Upper lobe of right lung (tissue), 1 donor: Measurements from ENCODE around the gene PACS2. TPM values are rescaled to one million over a fixed set of nuclear protein-coding genes. Genes with fewer than 3 reads are reported as not detected.
A peak's percentile ranks its signal among the peaks of the same experiment; 100 is the strongest.

ENCODE experiments used
- ATAC-seq: fragments of 200-7000 bp; cut with Tn5 transposase; one replicate; pipeline ENCODE4 v1.9.1; 2020; ENCODE audit warnings: mild to moderate bottlenecking, moderate library complexity
- DNase-seq: peaks from one replicate; pipeline ENCODE4 v3.0.0-alpha.2; 2020
- H3K27ac ChIP-seq: fragments of 200-600 bp; one replicate; pipeline ENCODE4 v1.8.0; 2022
- H3K27me3 ChIP-seq: fragments of 200-600 bp; one replicate; pipeline ENCODE4 v1.8.0; 2022; ENCODE audit warnings: mild to moderate bottlenecking
- H3K36me3 ChIP-seq: fragments of 200-600 bp; one replicate; pipeline ENCODE4 v1.8.0; 2022
- H3K4me1 ChIP-seq: fragments of 200-600 bp; one replicate; pipeline ENCODE4 v1.8.0; 2022
- H3K4me3 ChIP-seq: fragments of 200-600 bp; one replicate; pipeline ENCODE4 v1.8.0; 2022; ENCODE audit warnings: mild to moderate bottlenecking
- H3K9me3 ChIP-seq: fragments of 200-600 bp; one replicate; pipeline ENCODE4 v1.8.0; 2022
- intact Hi-C: fragments of 100-400 bp; cut with DNase I; formaldehyde crosslinking; loops from one replicate; pipeline ENCODE4 v1.11.0; 2022
- total RNA-seq: library from RNA; stranded (reverse); fragmentation: NEBNext Ultra II Directional; extraction: Animal tissue kit (Norgen Biotek cat#: 25700); gene quantifications from one replicate; pipeline ENCODE4 v1.2.1, GENCODE V29; 2021
- TF ChIP-seq, protein P1 (sequence below): fragments of 200-600 bp; IDR thresholded peaks from one replicate; pipeline ENCODE4 v1.8.0; 2022; ENCODE audit warnings: antibody characterized with exemption
- donor health status: DM: no; HTN: yes; CAD: no; lungs with severe emphysema.

Gene PACS2
- total RNA-seq, 1 donor from 2014 or later, result 86.6 TPM

DNA sequence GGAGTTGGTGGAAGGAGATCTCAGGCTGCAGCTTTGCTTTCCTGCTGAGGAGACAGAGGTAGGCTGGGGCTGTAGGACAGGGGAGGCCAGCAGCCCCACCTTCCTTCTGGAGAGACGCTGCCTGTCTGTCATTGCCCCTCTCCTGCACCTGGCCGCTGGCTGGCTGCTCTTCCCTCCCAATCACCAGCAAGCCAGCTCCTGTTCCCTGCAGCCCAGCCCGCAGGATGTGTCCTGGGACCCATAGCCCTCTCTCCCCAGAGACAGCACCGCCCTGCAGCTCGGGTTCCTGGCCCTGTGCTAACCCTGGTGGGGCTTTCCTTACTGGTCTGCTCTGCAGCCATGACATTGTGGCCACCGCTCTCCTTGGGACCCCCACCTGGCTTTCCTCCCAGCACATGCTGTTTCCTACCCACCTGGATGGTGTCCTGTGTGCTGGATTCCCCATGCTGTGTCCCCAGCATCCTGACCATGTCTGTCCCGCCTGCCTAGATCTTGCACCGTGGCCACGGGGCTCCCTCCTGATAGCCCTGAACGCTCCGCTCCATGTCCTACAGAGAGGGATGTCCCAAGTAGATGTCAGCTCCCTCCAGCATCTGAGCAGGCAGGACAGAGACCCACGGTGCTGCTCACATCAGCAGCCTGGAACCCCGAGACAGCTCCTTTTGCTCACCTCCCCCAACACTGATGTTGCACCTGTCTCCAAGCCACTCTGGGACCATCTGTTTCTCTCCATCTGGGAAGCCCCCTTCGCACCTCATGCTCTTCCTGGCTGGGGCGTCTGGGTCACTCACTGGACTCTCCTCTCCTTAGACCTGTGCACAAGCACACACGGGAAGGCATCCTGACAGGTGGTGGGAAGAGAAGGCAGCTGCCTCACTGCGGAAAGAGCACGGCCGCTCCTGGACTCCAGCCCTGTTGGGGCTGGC, 104.0 kb downstream of the PACS2 start:
- ATAC-seq (no peak), DNase-seq (no peak)
- Histone ChIP-seq H3K9me3 (no peaks in the 10 kb centered on the region), H3K4me1 (peaks cover 25% of the 10 kb centered on the region), H3K4me3 (peak overlapping the region; percentile 72), H3K36me3 (no peaks in the 10 kb centered on the region), H3K27me3 (no peaks in the 10 kb centered on the region), H3K27ac (no peak overlapping the region)
- intact Hi-C loops, result no loop called here
- TF ChIP-seq, protein P1, sequence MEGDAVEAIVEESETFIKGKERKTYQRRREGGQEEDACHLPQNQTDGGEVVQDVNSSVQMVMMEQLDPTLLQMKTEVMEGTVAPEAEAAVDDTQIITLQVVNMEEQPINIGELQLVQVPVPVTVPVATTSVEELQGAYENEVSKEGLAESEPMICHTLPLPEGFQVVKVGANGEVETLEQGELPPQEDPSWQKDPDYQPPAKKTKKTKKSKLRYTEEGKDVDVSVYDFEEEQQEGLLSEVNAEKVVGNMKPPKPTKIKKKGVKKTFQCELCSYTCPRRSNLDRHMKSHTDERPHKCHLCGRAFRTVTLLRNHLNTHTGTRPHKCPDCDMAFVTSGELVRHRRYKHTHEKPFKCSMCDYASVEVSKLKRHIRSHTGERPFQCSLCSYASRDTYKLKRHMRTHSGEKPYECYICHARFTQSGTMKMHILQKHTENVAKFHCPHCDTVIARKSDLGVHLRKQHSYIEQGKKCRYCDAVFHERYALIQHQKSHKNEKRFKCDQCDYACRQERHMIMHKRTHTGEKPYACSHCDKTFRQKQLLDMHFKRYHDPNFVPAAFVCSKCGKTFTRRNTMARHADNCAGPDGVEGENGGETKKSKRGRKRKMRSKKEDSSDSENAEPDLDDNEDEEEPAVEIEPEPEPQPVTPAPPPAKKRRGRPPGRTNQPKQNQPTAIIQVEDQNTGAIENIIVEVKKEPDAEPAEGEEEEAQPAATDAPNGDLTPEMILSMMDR, result no peak

DNA sequence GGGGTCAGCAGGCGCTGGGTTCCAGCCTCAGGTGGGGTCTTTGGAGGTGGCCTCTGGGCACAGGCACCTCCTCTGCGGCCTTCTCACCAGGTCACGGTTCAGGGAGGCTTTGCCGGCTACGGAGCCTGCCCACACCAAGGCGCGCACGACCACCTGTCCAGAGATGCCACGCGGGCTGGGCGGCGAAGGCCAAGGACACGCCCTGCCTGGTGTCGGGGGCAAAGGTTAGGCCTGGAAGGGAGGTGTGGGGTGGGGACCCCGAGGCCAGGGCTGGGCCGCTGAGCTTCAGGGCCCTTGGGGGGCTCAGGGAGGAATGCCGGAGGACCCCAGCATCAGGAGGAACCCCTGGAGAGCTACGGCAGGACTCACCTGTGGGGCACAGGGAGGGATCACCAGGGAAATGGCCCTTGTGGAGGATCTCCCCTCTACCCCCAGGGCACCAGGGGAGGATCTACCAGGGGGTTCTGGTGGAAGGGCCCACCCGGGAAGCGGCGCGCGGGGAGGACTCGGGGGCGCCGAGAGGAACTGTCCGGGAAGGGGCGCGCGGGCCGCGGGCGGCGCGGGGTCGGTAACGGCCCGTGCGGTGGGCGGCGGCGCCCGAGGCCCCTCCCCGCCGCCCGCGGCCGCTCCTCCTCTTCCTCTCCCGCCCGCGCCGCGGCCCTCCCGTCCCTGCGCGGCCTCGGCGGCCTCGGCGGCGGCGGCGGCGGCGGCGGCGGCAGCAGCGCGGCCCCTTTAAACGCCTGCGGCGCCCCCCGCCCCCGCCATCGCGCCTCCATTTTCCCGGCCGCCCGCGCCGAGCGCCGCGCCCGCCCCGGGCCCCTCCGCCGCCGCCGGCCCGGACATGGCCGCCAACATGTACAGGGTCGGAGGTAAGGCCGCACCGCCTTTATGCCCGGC, 104.9 kb downstream of the PACS2 start, which contains the start of gene MTA1:
Gene MTA1, plus strand, starts transcription at position 633 of the 897 bp plus-strand sequence. Its CDS starts 209 bp downstream, at position 842.
- H3K4me1 ChIP-seq, result peaks cover 25% of the 10 kb centered on the region
- peak within 1 kb of the TSS; percentile 77 for H3K4me3 ChIP-seq
- intact Hi-C loops, result no loop called here
- ATAC-seq (peak; percentile 71), DNase-seq (peak; percentile 75)
- H3K27me3 ChIP-seq, result no peaks in the 10 kb centered on the region
- no peaks in the 10 kb centered on the region for H3K9me3 ChIP-seq
- H3K27ac ChIP-seq, result peak within 1 kb of the TSS; percentile 81
- TF ChIP-seq, protein P1, result no peak
- no peaks in the 10 kb centered on the region for H3K36me3 ChIP-seq

DNA sequence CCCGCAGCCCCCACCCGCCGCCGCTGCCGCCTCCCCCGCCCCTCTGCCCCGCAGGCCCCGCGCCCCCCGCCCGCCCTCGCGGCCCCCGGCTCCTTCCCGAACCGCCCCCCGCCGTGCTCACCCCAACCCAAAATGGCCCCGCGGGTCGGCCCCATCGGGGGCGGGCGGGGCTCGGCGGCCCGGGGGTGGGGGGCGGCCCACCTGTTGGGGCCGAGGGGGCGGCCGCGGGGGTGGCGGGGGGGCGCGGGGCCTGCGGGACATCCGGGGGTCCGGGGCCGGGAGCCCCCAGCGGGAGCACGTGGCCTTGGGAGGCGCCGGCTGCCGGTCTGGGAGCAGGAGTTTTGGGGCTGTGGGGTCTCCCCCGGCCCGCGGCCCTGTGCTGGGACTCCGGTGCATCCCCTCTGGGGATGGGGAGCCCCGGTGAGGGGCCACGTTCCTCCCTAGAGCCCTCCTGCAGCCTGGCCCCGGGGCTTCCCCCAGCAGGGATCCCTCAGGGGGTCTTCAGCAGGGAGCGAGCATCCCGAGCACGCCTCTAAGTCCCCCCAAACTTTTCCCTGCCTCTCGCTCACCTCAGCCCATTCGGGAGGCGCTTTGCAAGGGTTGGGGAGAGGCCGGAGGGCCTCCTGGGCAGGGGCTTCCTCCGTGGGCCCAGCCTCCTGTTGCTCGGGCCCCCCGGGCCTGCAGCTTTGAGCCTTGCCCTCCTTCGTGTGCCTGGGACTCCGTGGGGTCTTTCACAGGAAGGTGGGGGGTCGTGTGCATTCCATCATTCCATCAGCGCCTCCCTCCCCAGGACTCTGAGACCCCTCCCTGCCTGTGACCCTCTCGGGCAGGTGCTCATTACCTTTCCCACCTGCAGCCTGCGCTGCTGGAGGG, 105.8 kb downstream of the PACS2 start:
- TF ChIP-seq, protein P1, result no peak
- no peak for ATAC-seq

DNA sequence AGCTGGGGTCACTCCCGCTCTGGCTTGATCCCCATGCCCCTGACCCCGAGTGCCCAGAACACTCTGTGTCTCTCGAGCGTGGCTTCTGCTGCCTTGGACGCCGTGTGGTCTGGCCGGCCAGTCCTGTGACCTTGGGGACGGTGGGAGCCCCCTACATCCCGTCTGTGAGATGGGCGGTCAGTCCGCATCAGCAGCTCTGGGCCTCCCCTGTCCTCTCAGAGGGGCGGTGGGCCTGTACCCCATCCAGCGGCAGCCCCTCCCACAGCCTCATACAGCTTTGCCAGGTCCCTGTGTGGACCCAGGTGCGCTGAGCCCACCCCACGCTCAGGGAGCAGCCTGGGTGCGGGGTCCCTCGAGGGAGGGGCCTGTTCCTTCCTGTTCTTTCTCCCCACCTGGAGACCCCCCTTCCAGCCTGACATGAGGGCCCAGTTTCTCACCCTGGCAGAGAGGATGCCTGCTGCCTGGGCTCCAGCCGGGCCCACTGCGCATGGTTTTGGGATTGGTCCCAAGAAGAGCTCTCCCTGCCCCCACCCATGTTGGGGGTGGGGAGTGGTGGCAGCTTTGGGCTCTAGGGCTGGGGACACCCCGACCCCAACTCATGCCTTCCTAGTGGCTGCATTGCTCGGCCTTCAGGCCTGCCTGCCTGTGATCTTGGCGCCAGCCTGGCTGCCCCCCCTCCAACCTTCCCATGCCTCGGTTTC, 106.6 kb downstream of the PACS2 start:
- peak; percentile 63 for DNase-seq
- Histone ChIP-seq H3K9me3 (no peaks in the 10 kb centered on the region), H3K36me3 (no peaks in the 10 kb centered on the region), H3K27ac (peak overlapping the region; percentile 65), H3K4me3 (peak overlapping the region; percentile 77), H3K4me1 (peaks cover 20% of the 10 kb centered on the region), H3K27me3 (no peaks in the 10 kb centered on the region)
- no peak for ATAC-seq
- TF ChIP-seq, protein P1, result no peak
- intact Hi-C loops, result no loop called here

More for the DNA sequence above, 105.8 kb downstream of the PACS2 start:
- Histone ChIP-seq H3K27ac (peak overlapping the region; percentile 65), H3K4me1 (peaks cover 23% of the 10 kb centered on the region), H3K36me3 (no peaks in the 10 kb centered on the region), H3K27me3 (no peaks in the 10 kb centered on the region), H3K4me3 (peak overlapping the region; percentile 77), H3K9me3 (no peaks in the 10 kb centered on the region)
- peak; percentile 64 for DNase-seq
- intact Hi-C loops, result no loop called here
